Measurements from ENCODE around the gene LSAMP. TPM values are rescaled to one million over a fixed set of nuclear protein-coding genes. Genes with fewer than 3 reads are reported as not detected.

The LSAMP gene
- total and polyA plus RNA-seq, 2 donors (not counting 1 experiment from before 2014, with no cell fraction given) = not detected

- Mint-ChIP-seq H3K4me3 (no peak overlapping the region), H3K27ac (no peak overlapping the region), H3K4me1 (no peaks in the 10 kb centered on the region), H3K27me3 (no peaks in the 10 kb centered on the region), H3K9me3 (ENCODE audit: insufficient read depth) (peaks cover 3% of the 10 kb centered on the region)
- H3K4me1 ChIP-seq (ENCODE audit: control insufficient read depth in 2 of 2, insufficient read depth in 2 of 2, low read length in 2 of 2) = no peaks in the 10 kb centered on the region
- ChIA-PET CTCF (no interaction called here), POLR2A (no interaction called here)
- no peak overlapping the region for H3K4me2 ChIP-seq (replicated peaks; ENCODE audit: low read depth, low read length, poor library complexity, severe bottlenecking)
- ATAC-seq (ENCODE audit: low read depth) (no peak), DNase-seq (no peak)
- no peak overlapping the region for H3K9ac ChIP-seq (ENCODE audit: low read length)
- no peaks in the 10 kb centered on the region for H4K20me1 ChIP-seq (ENCODE audit: control insufficient read depth, insufficient read depth, low read length, poor library complexity, severe bottlenecking)
- no peak overlapping the region for H2AFZ ChIP-seq (ENCODE audit: insufficient read depth, low read depth, low read length, poor library complexity, severe bottlenecking)
- TF ChIP-seq EZH2 (IDR thresholded peaks at IDR 0.05; ENCODE audit: borderline replicate concordance, insufficient read depth, low read depth, low read length, poor library complexity, severe bottlenecking) (no peak), CTCF (IDR thresholded peaks at IDR 0.05) (no peak)
- H3K9me3 ChIP-seq (ENCODE audit: control extremely low read depth in 1 of 3, control insufficient read depth in 2 of 3, insufficient read depth in 1 of 3, low read length in 2 of 3) = peaks cover 0 to 3% (median 0%) of the 10 kb centered on the region in 3 donors
- intact Hi-C loops (cut with micrococcal nuclease) = no loop called here
- no peak overlapping the region for H3K27ac ChIP-seq (ENCODE audit: low read length in 2 of 2)
- H3K4me3 ChIP-seq (ENCODE audit: control extremely low read depth in 1 of 5, extremely low read depth in 1 of 5, insufficient read depth in 1 of 5, low read depth in 2 of 5, low read length in 4 of 5) = no peak overlapping the region
- H3K36me3 ChIP-seq (replicated peaks in 1 of 2; ENCODE audit: control extremely low read depth in 1 of 2, control insufficient read depth in 1 of 2, extremely low read depth in 1 of 2, insufficient read depth in 2 of 2, low read length in 1 of 2) = no peaks in the 10 kb centered on the region
- WGBS (ENCODE audit: insufficient coverage) = 95% methylated on average over 2 of the region's 2 CpGs
- no peaks in the 10 kb centered on the region for H3K79me2 ChIP-seq (ENCODE audit: control insufficient read depth, insufficient read depth, low read length)
- no peaks in the 10 kb centered on the region for H3K27me3 ChIP-seq (replicated peaks in 1 of 4; ENCODE audit: control extremely low read depth in 1 of 4, control insufficient read depth in 3 of 4, insufficient read depth in 4 of 4, low read length in 3 of 4)
Observed at GRCh38 chr3:116191409-116191808, 253.9 kb downstream of the LSAMP start.

GRCh38 chr3:116190095-116190494 lies 255.2 kb downstream of the LSAMP start:
- H3K9me3 ChIP-seq (ENCODE audit: control extremely low read depth in 1 of 3, control insufficient read depth in 2 of 3, insufficient read depth in 1 of 3, low read length in 2 of 3) = peaks cover 0 to 3% (median 0%) of the 10 kb centered on the region in 3 donors
- ATAC-seq (ENCODE audit: low read depth) (no peak), DNase-seq (no peak)
- H3K4me3 Mint-ChIP-seq = no peak overlapping the region
- H4K20me1 ChIP-seq (ENCODE audit: control insufficient read depth, insufficient read depth, low read length, poor library complexity, severe bottlenecking) = no peaks in the 10 kb centered on the region
- TF ChIP-seq EZH2 (IDR thresholded peaks at IDR 0.05; ENCODE audit: borderline replicate concordance, insufficient read depth, low read depth, low read length, poor library complexity, severe bottlenecking) (no peak), CTCF (IDR thresholded peaks at IDR 0.05) (no peak)
- peaks cover 3% of the 10 kb centered on the region for H3K9me3 Mint-ChIP-seq (ENCODE audit: insufficient read depth)
- WGBS (ENCODE audit: insufficient coverage) = no CpG with 5 or more reads among the region's 3 CpGs
- no peaks in the 10 kb centered on the region for H3K27me3 ChIP-seq (replicated peaks in 1 of 4; ENCODE audit: control extremely low read depth in 1 of 4, control insufficient read depth in 3 of 4, insufficient read depth in 4 of 4, low read length in 3 of 4)
- H3K79me2 ChIP-seq (ENCODE audit: control insufficient read depth, insufficient read depth, low read length) = no peaks in the 10 kb centered on the region
- CTCF ChIA-PET = no interaction called here
- H3K36me3 ChIP-seq (replicated peaks in 1 of 2; ENCODE audit: control extremely low read depth in 1 of 2, control insufficient read depth in 1 of 2, extremely low read depth in 1 of 2, insufficient read depth in 2 of 2, low read length in 1 of 2) = no peaks in the 10 kb centered on the region
- POLR2A ChIA-PET = no interaction called here
- H3K4me1 Mint-ChIP-seq = no peaks in the 10 kb centered on the region
- no peak overlapping the region for H2AFZ ChIP-seq (ENCODE audit: insufficient read depth, low read depth, low read length, poor library complexity, severe bottlenecking)
- no peak overlapping the region for H3K4me2 ChIP-seq (replicated peaks; ENCODE audit: low read depth, low read length, poor library complexity, severe bottlenecking)
- intact Hi-C loops (cut with micrococcal nuclease) = no loop called here
- no peak overlapping the region for H3K9ac ChIP-seq (ENCODE audit: low read length)
- no peak overlapping the region for H3K27ac ChIP-seq (ENCODE audit: low read length in 2 of 2)
- no peak overlapping the region for H3K4me3 ChIP-seq (ENCODE audit: control extremely low read depth in 1 of 5, extremely low read depth in 1 of 5, insufficient read depth in 1 of 5, low read depth in 2 of 5, low read length in 4 of 5)
- no peaks in the 10 kb centered on the region for H3K27me3 Mint-ChIP-seq
- no peaks in the 10 kb centered on the region for H3K4me1 ChIP-seq (ENCODE audit: control insufficient read depth in 2 of 2, insufficient read depth in 2 of 2, low read length in 2 of 2)
- no peak overlapping the region for H3K27ac Mint-ChIP-seq
